Skin epidermis (tissue), 12 donors: ENCODE measurements around the gene GLCE.

Experiments used
- H3K27ac ChIP-seq, 21 experiments: fragments of 200-600 bp; sonication (generic) in 11 of 21; one replicate each; pipeline ENCODE4 v1.5.0; 2020; ENCODE audit warnings: mild to moderate bottlenecking in 3 of 21, inconsistent platforms in 2 of 21, moderate library complexity in 2 of 21
- H3K4me3 ChIP-seq, 7 experiments: fragments of 200-600 bp; sonication (generic) in 2 of 7; one replicate each; pipeline ENCODE4 v1.5.0; 2020; ENCODE audit warnings: inconsistent platforms in 2 of 7, mild to moderate bottlenecking in 2 of 7, moderate library complexity in 1 of 7

Gene GLCE

DNA sequence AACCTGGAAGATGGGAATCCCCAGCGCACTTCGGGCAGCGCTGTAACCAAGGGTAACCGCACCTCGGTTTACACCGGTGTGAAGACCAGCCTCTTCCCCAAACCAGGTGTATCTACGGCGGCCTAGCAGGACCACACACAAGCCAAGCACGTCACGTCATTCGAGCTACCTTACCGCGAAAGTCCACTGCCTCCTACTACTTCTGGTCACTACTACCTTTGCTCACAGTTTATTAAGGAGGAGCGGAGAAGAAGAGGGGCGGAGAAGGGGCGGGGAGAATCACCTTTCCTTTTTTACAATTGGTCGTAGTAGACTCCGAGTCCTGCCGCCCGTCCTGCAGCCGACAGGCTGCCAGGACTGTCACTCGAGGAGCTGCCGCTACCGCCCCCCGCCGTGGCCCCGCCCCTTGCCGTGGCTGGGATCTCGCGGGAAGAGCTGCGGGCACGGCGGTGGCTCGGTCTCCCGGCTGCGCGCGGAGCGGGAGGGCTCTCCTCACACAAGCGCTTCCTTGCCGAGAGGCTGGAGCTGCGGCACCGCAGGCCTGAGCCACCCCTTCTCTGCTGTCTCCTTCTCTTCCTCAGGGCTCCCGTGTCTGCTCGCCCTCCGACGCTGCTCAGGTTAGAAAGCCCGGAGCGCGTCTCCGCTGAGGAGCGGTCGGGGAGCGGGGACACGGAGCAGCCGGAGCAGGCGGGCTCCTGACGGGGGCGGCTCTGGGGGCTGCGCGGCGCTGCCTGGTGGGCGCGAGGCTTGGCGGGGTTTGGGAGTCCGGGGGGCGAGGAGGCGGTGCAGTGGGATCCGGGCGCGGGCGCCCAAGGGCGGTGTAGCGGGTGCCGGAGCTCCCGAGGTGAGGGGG is at the start of gene GLCE:
Gene GLCE (plus strand): TSS at position 495 of the 853 bp plus-strand sequence. CDS start 95,172 bp downstream, outside the sequence.
- peak within 1 kb of the TSS; percentile 66 to 98 (median 94) for H3K4me3 ChIP-seq
- H3K27ac ChIP-seq = peak within 1 kb of the TSS; percentile 50 to 95 (median 89)

DNA sequence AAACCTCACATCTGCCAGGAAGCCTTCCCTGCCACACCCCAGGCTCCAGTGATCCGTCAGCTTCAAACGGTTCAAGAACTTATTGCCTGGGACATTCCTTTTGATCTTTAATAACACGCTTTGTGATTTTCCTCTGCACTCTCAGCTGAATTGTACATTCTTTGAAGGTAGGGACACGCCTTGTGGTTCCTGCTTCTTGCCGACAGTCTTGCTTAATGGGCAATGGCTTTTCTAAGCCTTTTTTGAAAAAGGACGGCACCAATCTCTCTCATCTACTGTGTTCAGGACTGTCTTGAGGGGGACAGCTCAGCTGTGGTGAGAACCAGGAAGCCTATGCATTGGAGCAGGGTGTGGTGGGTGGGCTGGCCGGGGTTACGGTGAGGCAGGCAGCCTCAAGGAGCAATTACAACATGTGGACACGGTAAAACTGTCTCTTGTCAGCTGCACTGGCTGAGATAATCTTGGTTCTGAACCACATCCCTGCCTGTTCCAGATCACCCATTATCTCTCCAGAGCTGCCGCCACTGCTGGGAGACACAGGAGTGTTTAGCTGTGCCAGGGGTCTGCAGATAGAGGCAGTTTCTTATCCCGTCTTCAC is 46.0 kb upstream of the GLCE start:
- Histone ChIP-seq H3K4me3 (no peak overlapping the region), H3K27ac (no peak overlapping the region)

DNA sequence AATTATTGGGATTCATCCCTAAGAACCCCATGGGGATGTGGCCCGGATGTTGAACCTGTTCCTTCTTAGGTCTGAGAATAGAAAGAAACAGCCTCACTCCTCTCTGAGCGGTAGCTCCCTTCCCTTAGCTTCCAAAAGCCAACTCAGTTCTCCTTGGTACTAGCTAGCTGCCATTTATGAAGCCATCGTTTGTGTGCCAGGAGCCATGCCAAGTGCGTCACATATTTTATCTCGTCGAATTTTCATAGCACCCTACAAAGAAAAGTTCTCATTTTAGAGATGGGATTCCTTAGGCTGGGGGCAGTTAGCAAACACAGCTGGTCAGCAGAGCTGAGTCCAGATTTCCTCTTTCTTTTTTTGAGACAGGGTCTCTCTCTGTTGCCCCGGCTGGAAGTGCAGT is 45.4 kb upstream of the GLCE start:
- no peak overlapping the region for H3K27ac ChIP-seq
- no peak overlapping the region for H3K4me3 ChIP-seq

DNA sequence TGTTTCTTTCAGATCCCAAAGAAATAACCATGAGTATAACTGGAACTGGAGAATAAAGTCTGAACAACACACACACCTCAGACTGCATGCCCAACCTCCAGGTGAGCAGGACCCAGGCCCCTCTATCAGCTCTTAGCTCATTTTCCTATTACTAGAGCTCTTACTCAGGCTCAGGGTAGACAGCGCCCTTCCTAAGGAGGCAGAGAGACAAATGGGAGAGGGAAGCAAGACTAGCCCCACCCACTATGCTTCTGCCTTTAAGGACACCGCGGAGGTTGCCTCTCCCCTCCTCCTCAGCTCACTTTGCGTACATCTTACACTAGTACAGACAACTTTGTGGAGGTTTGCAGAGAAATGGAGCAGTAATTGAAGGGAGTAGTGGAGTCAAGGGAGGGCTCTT is 44.0 kb upstream of the GLCE start:
- Histone ChIP-seq H3K27ac (no peak overlapping the region), H3K4me3 (no peak overlapping the region)

DNA sequence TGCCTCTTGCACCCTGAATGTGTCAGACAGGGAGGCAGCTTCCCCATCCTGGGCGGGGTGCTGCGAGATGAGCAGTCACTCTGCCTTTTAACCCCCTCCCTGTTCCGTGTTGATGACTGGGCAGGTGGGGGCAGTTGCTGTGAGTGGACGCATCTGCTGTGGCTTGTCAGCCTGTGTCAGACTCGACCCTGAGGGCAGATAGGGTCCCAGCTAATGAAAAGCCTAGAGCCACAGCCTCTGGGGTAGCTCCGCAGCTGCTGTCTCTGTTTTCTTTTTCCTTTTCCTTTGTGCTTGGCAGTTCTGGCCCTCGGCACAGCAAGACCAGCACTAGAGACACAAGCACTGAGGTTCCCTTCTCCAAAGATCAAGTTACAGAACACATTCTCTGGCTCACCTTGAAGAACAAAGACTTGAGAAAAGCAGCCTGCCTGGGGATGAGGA is 43.0 kb upstream of the GLCE start:
- H3K4me3 ChIP-seq = no peak overlapping the region
- peak overlapping the region in 2 of 21 experiments; percentile 30 to 54 for H3K27ac ChIP-seq

DNA sequence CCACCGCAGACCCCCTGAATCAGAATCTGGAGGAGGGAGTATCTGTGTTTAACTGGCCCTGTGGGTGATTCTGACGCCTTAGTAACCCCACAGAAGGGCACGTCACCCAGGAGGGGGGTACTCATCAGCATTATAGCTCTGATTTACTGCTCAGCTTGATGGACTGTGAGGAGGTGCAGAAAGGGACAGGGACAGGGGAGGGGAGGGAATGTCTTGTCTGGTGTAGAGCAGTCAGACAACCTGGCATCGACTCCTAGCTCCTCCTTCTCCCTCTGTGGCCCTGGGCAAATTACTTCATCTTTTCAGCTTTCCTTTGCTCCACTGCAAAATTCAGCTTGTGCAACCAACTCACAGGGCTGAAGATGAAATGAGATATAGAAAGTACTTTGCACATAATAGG is 42.3 kb upstream of the GLCE start:
- Histone ChIP-seq H3K27ac (peak overlapping the region in 2 of 21 experiments; percentile 30 to 54), H3K4me3 (no peak overlapping the region)

DNA sequence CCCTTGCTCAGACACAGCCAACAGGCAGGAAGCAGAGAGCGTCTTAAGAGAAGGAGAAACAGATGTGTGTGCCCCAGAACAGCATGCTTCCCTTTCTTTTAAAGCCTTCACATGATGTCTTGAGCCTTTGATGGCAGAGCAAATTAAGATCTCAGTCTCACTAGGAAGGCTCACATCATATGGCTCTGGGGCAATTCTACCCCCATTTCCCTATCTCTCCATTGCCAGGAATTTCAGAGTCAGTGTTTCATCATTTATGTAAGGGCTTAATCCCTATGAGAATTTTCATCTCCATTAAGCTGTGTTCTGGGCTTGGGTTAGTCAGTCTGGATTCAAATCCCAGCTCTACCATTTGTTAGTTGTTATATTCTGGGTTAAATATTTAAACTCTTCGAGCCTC is 41.4 kb upstream of the GLCE start:
- no peak overlapping the region for H3K27ac ChIP-seq

DNA sequence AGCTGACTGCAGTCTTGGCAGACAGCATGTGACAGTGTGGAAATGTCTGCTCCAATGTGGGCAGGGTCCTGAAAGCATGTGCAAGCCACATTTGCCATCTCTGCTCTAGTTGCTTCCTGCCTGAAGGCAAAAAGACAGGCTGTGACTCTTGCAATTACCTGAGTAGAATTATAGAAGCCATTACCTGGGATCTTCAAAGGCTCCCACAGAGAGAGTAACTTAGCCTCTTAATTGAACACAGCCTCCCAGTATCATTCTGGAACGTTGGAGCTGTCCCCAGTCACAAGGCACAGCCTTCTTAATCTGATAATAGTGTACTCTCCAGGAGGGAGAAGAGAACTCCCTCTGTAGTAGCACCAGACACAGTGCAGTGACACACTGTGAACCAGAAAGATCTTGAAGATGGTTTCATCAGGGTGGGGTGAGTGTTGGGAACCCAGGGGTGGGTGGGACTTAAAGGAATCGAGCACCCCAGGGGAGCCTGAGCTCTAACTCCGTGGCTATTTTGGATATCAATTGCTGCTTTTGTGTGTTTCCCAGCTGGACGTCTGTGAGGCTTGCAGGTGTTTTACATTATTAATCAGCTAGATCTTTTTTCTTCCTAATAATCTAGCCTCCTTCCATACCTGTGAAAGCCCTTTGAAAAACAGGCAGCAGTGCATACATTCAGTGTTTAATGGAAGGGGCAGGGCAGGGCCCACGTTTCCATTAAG is 40.6 kb upstream of the GLCE start:
- H3K4me3 ChIP-seq = no peak overlapping the region
- H3K27ac ChIP-seq = peak overlapping the region in 1 of 21 experiments; percentile 33

More for the DNA sequence above, 41.4 kb upstream of the GLCE start:
- no peak overlapping the region for H3K4me3 ChIP-seq

DNA sequence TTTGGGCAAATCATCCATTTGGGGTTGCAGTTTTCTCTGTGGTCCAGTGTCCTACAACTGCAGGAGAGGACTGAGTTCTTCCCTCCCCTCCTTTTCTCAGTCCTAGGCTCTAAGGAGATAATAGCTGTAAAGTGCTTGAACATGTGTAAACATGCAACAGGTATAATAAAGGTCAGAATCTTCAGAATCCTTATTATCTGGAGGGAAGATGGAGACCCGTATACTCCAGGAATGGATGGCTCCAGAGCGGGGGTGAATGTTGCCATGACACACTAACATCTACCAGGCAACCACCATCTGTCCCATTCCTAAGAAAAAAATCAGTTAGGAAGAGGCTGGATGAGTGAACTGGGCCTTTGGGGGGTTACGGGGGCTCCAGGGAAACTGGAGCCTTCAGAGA is 39.7 kb upstream of the GLCE start:
- H3K27ac ChIP-seq = no peak overlapping the region
- H3K4me3 ChIP-seq = no peak overlapping the region

DNA sequence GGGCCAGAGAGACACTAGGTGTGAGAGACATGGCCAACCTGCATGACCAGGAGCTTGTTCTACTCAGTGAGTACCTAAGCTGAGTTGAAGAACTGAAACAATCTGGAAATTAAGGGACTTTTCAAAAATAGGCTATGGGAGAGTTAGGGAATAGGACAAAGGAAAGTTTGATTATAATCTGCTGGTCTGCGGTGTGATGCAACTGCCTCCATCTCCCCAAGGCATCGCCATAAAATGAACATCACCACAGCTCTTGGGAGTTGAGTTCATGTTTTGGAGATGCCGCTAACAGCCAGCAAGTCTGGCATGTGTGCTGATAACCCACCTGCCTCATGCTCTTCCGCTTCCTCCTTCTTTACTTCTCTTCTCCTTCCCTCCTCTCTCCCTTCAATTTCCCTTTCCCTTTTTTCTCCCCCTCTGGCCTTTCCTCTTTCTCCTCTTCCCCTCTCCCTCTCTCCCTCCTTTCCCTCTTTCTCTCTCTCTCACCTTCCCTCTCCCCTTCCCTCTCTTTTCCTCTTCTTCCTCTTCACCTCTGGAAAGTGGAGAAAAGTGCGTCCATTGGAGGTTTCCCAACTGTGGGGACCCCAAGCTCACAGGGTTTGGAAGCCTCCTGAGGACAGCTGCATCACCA is 39.1 kb upstream of the GLCE start:
- Histone ChIP-seq H3K27ac (no peak overlapping the region), H3K4me3 (no peak overlapping the region)

DNA sequence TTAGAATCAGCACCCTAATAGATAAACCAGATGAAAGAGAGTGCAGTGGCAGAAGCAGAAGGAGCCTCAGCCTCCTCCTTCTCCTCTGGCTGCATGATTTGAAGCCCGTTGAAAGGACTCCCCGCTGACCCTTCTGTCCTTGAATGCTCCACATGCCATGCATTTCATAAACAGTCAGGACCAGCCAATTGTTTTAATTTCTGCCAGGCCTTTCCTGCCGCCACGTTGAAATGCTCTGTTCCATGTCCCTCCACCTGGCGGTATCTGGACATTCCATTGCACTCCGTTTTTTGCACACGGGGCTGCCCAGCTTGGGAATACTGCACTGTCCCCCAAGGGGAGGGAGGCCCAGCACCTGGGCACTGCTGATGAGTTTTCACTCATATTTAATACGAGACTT is 35.2 kb upstream of the GLCE start:
- no peak overlapping the region for H3K27ac ChIP-seq
- no peak overlapping the region for H3K4me3 ChIP-seq

DNA sequence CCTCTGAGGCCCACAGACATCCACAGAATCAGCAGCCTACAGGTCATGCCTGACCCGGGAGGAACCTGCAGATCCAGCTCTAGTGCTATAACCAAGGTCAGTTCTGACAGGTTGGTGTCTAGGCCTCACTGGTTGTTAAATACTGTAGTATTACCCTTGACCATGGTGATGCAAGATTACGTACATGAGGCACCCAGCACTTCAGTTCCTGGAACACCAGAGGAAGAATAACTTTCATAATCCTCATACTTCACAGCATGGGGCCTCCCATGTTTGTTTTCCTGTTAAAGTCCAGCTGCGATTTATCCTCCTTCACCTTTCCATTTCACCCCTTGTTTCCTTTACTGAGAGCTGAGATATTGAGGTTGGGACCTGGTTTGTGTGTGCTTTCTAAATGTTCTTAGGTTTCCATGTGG is 34.4 kb upstream of the GLCE start:
- Histone ChIP-seq H3K27ac (peak overlapping the region in 1 of 21 experiments; percentile 0), H3K4me3 (no peak overlapping the region)

DNA sequence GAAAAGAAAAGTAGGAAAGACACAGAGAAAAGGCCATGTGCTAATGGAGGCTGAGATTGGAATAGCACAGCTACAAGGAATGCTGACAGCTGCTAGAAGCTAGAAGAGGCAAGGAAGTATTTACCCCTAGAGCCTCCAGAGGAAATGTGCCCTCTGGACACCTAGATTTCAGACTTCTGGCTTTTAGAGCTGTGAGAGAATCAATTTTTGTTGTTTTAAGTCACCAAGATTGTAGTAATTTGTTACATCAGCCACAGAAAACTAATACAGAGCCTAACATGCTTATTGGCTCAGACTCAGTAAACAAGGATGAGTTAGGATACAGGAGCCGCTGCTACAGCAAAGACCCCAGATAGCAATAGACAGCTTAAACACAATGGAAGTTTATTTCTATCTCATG is 33.1 kb upstream of the GLCE start:
- H3K4me3 ChIP-seq = no peak overlapping the region
- H3K27ac ChIP-seq = no peak overlapping the region

DNA sequence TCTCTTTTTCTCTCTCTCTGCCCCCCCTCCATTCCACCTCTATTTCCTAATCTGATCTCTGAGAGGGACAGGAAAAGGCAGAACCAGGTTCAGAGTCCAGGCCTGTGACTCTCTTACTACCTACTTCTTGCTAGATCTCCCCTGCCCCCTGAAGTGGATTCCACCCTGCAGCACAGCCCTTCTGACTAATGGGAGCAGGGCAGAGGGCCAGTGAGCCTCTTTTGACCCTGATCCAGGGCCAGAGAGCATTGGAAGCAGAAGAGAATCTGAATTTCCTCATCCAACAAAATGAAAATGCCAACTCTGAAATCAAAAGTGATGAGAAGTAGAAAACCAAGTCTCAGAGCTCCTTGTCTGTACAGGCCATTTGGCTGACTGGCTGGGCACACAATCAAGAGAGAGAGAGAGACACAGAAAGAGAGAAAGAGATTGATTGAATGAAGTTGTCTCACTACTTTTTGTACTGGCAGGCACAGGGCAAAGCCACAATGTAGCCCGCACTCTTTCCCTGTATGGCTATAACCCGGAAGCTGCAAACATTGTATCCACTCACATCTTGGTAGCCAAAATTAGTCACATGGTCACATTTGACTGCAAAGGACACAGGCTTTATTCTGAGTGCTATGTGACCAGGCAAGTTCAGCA is 31.6 kb upstream of the GLCE start:
- no peak overlapping the region for H3K4me3 ChIP-seq
- H3K27ac ChIP-seq = peak overlapping the region in 17 of 21 experiments; percentile 0 to 66 (median 34)

DNA sequence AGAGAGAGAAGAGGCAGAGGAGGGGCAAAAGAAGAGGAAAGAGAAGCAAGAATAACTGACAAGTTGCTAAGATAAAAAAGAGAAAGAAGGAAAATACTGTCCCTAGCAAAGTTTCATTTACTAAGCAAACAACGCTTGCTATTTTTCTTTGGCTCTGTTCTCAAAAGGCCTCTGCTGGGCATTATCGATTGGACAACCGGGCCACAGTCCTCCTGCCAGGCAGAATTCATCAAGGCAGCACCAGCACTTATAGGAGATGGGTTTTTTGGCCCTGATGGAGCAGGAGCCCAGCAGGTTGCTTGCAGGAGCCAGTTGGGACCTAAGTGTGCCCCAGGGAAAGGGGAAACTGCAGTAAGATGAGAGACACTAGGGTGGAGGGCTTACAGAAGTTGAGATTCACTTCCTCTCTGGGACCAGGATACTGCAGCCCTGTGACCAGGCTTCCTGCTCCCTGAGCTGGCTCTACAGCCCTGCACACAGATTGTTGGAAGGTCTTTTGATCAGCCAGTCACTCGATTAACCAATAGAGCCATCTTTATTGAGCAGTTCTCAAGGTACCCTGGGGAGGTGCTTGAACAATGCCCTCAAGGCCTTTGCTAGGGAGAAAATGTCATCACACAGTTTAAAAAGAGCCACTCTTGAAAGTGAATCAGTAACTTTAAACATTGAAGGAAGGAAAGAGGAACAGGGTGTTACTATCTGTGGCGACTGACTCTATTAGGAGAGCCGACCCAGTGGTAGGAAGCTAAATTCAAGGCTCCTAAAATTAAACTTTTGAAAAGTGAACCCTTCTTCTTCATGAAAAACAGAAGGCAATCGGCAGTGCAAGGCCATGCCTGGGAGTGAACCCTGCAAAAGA is 28.8 kb upstream of the GLCE start:
- Histone ChIP-seq H3K27ac (peak overlapping the region in 7 of 21 experiments; percentile 3 to 74 (median 26)), H3K4me3 (no peak overlapping the region)

DNA sequence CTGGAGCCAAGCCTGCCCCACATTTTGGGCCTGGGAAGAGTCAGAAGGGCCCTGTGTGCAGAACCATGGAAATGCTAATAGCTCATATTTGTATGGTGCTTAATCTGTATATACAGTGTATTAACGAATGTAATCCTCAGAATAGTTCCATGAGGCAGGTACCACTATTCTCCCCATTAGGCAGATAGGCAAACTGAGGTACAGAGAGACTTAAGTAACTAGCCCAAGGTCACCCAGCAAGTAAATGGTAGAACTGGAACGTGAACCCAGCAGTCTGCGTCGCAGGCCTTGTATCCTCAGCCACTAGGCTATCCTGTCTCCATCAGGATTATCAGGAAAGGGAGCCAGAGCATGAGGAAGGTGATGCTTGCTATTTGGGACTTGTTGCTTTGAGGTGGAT is 28.0 kb upstream of the GLCE start:
- Histone ChIP-seq H3K4me3 (no peak overlapping the region), H3K27ac (peak overlapping the region in 7 of 21 experiments; percentile 3 to 74 (median 26))

DNA sequence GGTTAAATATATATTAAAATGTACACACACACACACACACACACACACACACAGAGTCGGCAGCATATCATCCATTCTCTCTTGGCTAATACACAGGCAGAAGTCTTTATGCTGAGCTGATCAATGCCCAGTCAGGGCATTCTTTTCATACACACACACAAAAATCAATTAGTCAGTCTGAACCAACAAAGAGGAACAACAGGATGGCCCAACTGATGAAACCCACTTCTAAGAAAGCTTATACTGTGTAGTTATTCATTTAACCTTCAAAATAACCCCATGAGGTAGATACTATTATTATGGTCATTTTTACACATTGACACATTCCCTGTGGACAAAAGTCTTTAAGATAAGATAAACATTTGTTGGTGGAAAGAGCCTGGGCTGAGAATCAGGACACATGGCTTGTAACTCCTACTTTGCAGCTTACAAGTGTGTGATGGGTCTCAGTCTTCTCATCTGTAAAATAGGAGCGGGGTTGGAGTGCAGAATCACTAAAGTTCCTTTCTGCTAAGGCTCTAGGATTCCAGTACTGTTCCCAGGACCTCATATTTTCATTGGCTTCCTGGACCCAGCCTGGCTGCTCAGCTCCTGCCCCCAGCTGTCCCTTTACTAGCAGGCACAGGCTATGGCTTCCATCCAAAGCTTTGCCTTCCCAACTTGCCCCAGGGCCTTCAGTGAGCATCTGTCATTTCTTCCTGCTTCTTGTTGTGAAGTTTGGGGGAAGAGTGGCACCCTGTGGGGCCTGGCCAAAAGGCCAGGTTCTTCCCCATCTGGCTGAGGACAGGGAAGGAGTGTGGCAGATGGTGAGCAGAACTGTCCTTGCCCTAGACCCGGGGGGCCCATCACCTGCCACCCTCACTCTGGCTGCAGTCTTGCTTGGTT is 27.2 kb upstream of the GLCE start:
- Histone ChIP-seq H3K27ac (peak overlapping the region in 3 of 21 experiments; percentile 23 to 53 (median 37)), H3K4me3 (no peak overlapping the region)
